ENCODE results near the gene HCN1. TPM values are rescaled to one million over a fixed set of nuclear protein-coding genes. Genes with fewer than 3 reads are reported as not detected.

The HCN1 gene
- total and polyA plus RNA-seq, 2 of the 13 experiments (the other 11 are each of a cell fraction or from before 2014, with no cell fraction given), result not detected

- intact Hi-C loops (cut with micrococcal nuclease; ENCODE audit: unreplicated experiment), result no loop called here
- Histone ChIP-seq H3K4me2 (ENCODE audit: low read depth, low read length) (no peak overlapping the region), H3K9me3 (ENCODE audit: low read length) (peaks cover 21% of the 10 kb centered on the region), H3K27me3 (ENCODE audit: control insufficient read depth in 1 of 2, insufficient read depth in 2 of 2, low read length in 2 of 2) (no peaks in the 10 kb centered on the region), H3K9ac (ENCODE audit: insufficient read depth, low read depth, low read length) (no peak overlapping the region), H4K20me1 (ENCODE audit: insufficient read depth, low read length) (no peaks in the 10 kb centered on the region), H3K79me2 (ENCODE audit: insufficient read depth, low read length) (no peaks in the 10 kb centered on the region), H3K4me3 (replicated peaks in 1 of 3; ENCODE audit: insufficient read depth in 1 of 3, low read depth in 2 of 3, low read length in 3 of 3) (no peak overlapping the region), H3K27ac (ENCODE audit: extremely low read length, insufficient read depth, low read length) (no peak overlapping the region), H3K36me3 (replicated peaks in 1 of 2; ENCODE audit: control insufficient read depth in 1 of 2, insufficient read depth in 2 of 2, low read length in 2 of 2) (no peaks in the 10 kb centered on the region), H3K4me1 (ENCODE audit: insufficient read depth, low read length) (no peaks in the 10 kb centered on the region), H2AFZ (ENCODE audit: low read length) (no peak overlapping the region)
- ATAC-seq (no peak), DNase-seq (ENCODE audit: low spot score) (no peak), FAIRE-seq (no peak)
- in situ Hi-C loops (cut with HindIII; ENCODE audit: extremely low pct_ligation_motif_present, low pct_unique_long_range_greater_than_20kb), result no loop called here
- BruUV-seq (replicated peaks), result no TSS peak
- POLR2A ChIA-PET, result no interaction called here
- CTCF ChIA-PET (ENCODE audit: low intra/inter-chr PET ratio, low total read pairs), result no interaction called here
- TF ChIP-seq ZNF781 (CRISPR knock-in tag; IDR thresholded peaks at IDR 0.05; ENCODE audit: borderline replicate concordance, not compliant biosample characterization), result no peak
- TF ChIP-seq MTA3 (CRISPR knock-in tag; IDR thresholded peaks at IDR 0.05), result no peak
- TF ChIP-seq BORCS8-MEF2B (CRISPR knock-in tag; IDR thresholded peaks at IDR 0.05), result no peak
- no peak for TF ChIP-seq ZNF382 (CRISPR knock-in tag; IDR thresholded peaks at IDR 0.05; ENCODE audit: borderline replicate concordance)
- no peak for TF ChIP-seq ZNF503 (CRISPR knock-in tag; IDR thresholded peaks at IDR 0.05)
- no peak for TF ChIP-seq ZNF441 (CRISPR knock-in tag; IDR thresholded peaks at IDR 0.05; ENCODE audit: borderline replicate concordance)
- TF ChIP-seq THAP11 (CRISPR knock-in tag; IDR thresholded peaks at IDR 0.05), result no peak
- no peak for TF ChIP-seq U2AF1 (optimal IDR thresholded peaks at IDR 0.05; ENCODE audit: low read depth, low read length)
- TF ChIP-seq PRDM10 (CRISPR knock-in tag; IDR thresholded peaks at IDR 0.05; ENCODE audit: low read depth), result no peak
- no peak for TF ChIP-seq ZNF24 (IDR thresholded peaks at IDR 0.05)
- no peak for TF ChIP-seq TOPORS (CRISPR knock-in tag; IDR thresholded peaks at IDR 0.05)
- no peak for TF ChIP-seq NFYB (CRISPR knock-in tag; IDR thresholded peaks at IDR 0.05)
- no peak for TF ChIP-seq PLSCR1 (CRISPR knock-in tag; IDR thresholded peaks at IDR 0.05; ENCODE audit: borderline replicate concordance)
- TF ChIP-seq HOMEZ (CRISPR knock-in tag; IDR thresholded peaks at IDR 0.05; ENCODE audit: low read depth), result no peak
- 0% methylated on average over 1 of the region's 1 CpG for WGBS (ENCODE audit: low lambda C conversion rate)
Observed at GRCh38 chr5:45533663-45534062, 162.5 kb downstream of the HCN1 start.

All from HepG2 (cell line).